ENCODE measurements around the gene TTC39A.

GRCh38 chr1:51328279-51328678 is 2.1 kb downstream of the TTC39A start:
- TF ChIP-seq CTCF (IDR thresholded peaks at IDR 0.05; ENCODE audit: insufficient read depth, low read depth, low read length) = no peak
- no peak for TF ChIP-seq EZH2 (IDR thresholded peaks at IDR 0.05; ENCODE audit: insufficient read depth, low read length)
